ENCODE results near the gene HECTD4. TPM values are rescaled to one million over a fixed set of nuclear protein-coding genes. Genes with fewer than 3 reads are reported as not detected.

HECTD4 gene
- total and polyA plus RNA-seq, 9 of the 15 experiments (the other 6 are each of a cell fraction or from before 2014, with no cell fraction given) = 3.5 to 33.3 (median 13.5) TPM

GRCh38 chr12:112418608-112419296 lies 36.5 kb upstream of the HECTD4 start, which contains the start of gene PTPN11 (continued):
- TF ChIP-seq NR1H2 (CRISPR knock-in tag; IDR thresholded peaks at IDR 0.05) = peak; percentile 31; the same call in 1 of the 2 replicates

- Histone ChIP-seq H2AFZ (ENCODE audit: low read depth, low read length) (peak overlapping the region; percentile 92), H4K20me1 (replicated peaks; ENCODE audit: control insufficient read depth, insufficient read depth, low read length) (peaks cover 4% of the 10 kb centered on the region; the same call in 1 of the 2 replicates), H3K27ac (ENCODE audit: extremely low read depth, low read depth, low read length) (peak overlapping the region; percentile 90), H3K9me3 (replicated peaks; ENCODE audit: control insufficient read depth, insufficient read depth, low read depth, low read length) (no peaks in the 10 kb centered on the region), H3K36me3 (ENCODE audit: control insufficient read depth, insufficient read depth, low read length) (peaks cover 19% of the 10 kb centered on the region; the same call in 2 of the 3 replicates), H3K4me3 (peak overlapping the region; percentile 67), H3K9ac (ENCODE audit: insufficient read depth in 1 of 2, low read depth in 2 of 2, low read length in 2 of 2) (peak overlapping the region; percentile 89 to 97), H3K4me1 (replicated peaks in 1 of 2; ENCODE audit: control insufficient read depth in 2 of 2, insufficient read depth in 2 of 2, low read length in 2 of 2) (peaks cover 18 to 22% of the 10 kb centered on the region in 2 experiments; a peak in 4 of 5 replicates), H3K9me1 (ENCODE audit: control insufficient read depth, insufficient read depth, low read length) (no peaks in the 10 kb centered on the region), H3K4me2 (ENCODE audit: insufficient read depth, low read length) (peak overlapping the region; percentile 93), H3K79me2 (ENCODE audit: control insufficient read depth, insufficient read depth, low read length) (peaks cover 59% of the 10 kb centered on the region), H3K27me3 (ENCODE audit: control insufficient read depth in 2 of 2, insufficient read depth in 2 of 2, low read length in 2 of 2) (no peaks in the 10 kb centered on the region)
- ATAC-seq (peak; percentile 9), DNase-seq (ENCODE audit: extremely low read depth in 1 of 4, low spot score in 3 of 4) (peak in 1 of 4 experiments; percentile 59), FAIRE-seq (peak; percentile 29)
- ChIA-PET POLR2A (interaction anchor here (1.1 kb wide), 2 partner anchors 13 to 17 kb away, joined by 3 read pairs; no protein-coding TSS in a partner anchor), CTCF (ENCODE audit: low intra/inter-chr PET ratio) (interaction anchor here (0.6 kb wide), 1 partner anchor 139 kb away, joined by 3 read pairs; no protein-coding TSS in a partner anchor)
- in situ Hi-C loops (cut with MboI) (no loop called here), intact Hi-C loops (cut with micrococcal nuclease) (no loop called here)
- WGBS (ENCODE audit: insufficient coverage, low coverage, missing lambda C conversion rate) = under 1% methylated on average over 18 of the region's 18 CpGs
- TSS peak; percentile 96 for BruUV-seq (replicated peaks)
- 0 out of 2 replicates have a peak, but pooled peaks have one; percentile 58 for TF ChIP-seq ZC3H4 (CRISPR knock-in tag; IDR thresholded peaks at IDR 0.05; ENCODE audit: borderline replicate concordance)
- TF ChIP-seq ATF3 (IDR thresholded peaks at IDR 0.05) = no peak
- peak; percentile 51; the same call in 1 of the 2 replicates for TF ChIP-seq ATF3 (CRISPR knock-in tag; conservative IDR thresholded peaks at IDR 0.05)
- TF ChIP-seq SMARCA4 (IDR thresholded peaks at IDR 0.05) = peak; percentile 35; the same call in 1 of the 2 replicates
- TF ChIP-seq E2F5 (CRISPR knock-in tag; IDR thresholded peaks at IDR 0.05) = peak; percentile 32; the same call in 1 of the 2 replicates
- TF ChIP-seq JUN (IDR thresholded peaks at IDR 0.05; ENCODE audit: borderline replicate concordance, low read depth, low read length) = no peak
- TF ChIP-seq JUN (CRISPR knock-in tag; IDR thresholded peaks at IDR 0.05; ENCODE audit: borderline replicate concordance) = 0 out of 2 replicates have a peak, but pooled peaks have one; percentile 5
- peak in 1 of 2 experiments; percentile 28 for TF ChIP-seq AFF1 (IDR thresholded peaks at IDR 0.05; ENCODE audit: low read depth in 1 of 2, partially characterized antibody in 2 of 2)
- TF ChIP-seq EP300 (IDR thresholded peaks at IDR 0.05; ENCODE audit: low read length) = no peak
- TF ChIP-seq SMARCE1 (IDR thresholded peaks at IDR 0.05) = 0 out of 2 replicates have a peak, but pooled peaks have one; percentile 47
- TF ChIP-seq NFRKB (IDR thresholded peaks at IDR 0.05; ENCODE audit: low read depth) = 0 out of 2 replicates have a peak, but pooled peaks have one; percentile 56
- TF ChIP-seq ZFP30 (CRISPR knock-in tag; IDR thresholded peaks at IDR 0.05; ENCODE audit: borderline replicate concordance) = no peak
- TF ChIP-seq ADNP (tag; IDR thresholded peaks at IDR 0.05) = 0 out of 2 replicates have a peak, but pooled peaks have one; percentile 48
Measured at GRCh38 chr12:112418273-112418607, 36.0 kb upstream of the HECTD4 start.

All from K562 (cell line).